Caco-2 (cell line): Measurements from ENCODE around the gene SATB2. TPM values are rescaled to one million over a fixed set of nuclear protein-coding genes. Genes with fewer than 3 reads are reported as not detected.

ENCODE experiments used
- BruUV-seq: library from RNA; stranded (reverse); fragments of 400-500 nt; replicated peaks from 2 replicates; lab custom pipeline; 2021; lab: Mats Ljungman, UMichigan
- CTCF ChIA-PET: fragments of 300-600 bp; sonication (Branson Sonifier 250); formaldehyde crosslinking; loops from one replicate; lab custom pipeline; 2022; ENCODE audit warnings: antibody characterized with exemption; lab: Charles Lee
- POLR2A ChIA-PET: fragments of 300-600 bp; sonication (Branson Sonifier 250); formaldehyde crosslinking; loops from one replicate; lab custom pipeline; 2022; ENCODE audit warnings: antibody characterized with exemption; lab: Charles Lee
- DNase-seq, 2 experiments: peaks; one replicate each; pipeline versions ENCODE4 v3.0.0 to v3.0.0-alpha.2; 2020 to 2022
- H3K27me3 ChIP-seq: replicated peaks from 2 replicates; pipeline ENCODE4 v1.6.0; 2011; ENCODE audit warnings: low read length; ENCODE audit not compliant: control insufficient read depth, insufficient read depth
- H3K36me3 ChIP-seq: 2 replicates; pipeline ENCODE4 v1.5.1; 2011; ENCODE audit warnings: low read length; ENCODE audit not compliant: control insufficient read depth, insufficient read depth
- H3K4me1 ChIP-seq: fragments of 250-450 bp; sonication (Bioruptor Pico); 2 replicates; pipeline ENCODE4 v1.5.1; 2020; ENCODE audit warnings: mild to moderate bottlenecking
- H3K4me3 ChIP-seq: 2 replicates; pipeline ENCODE4 v1.5.1; 2011; ENCODE audit warnings: low read depth, mild to moderate bottlenecking, control low read depth, low read length
- H3K9me3 ChIP-seq: fragments of 250-450 bp; sonication (Bioruptor Pico); 2 replicates; pipeline ENCODE4 v1.5.1; 2020; ENCODE audit warnings: mild to moderate bottlenecking, moderate library complexity
- H3K27ac Mint-ChIP-seq: one replicate; pipeline ENCODE4 v1.8.0; 2022; ENCODE audit warnings: mixed read lengths; ENCODE audit not compliant: unreplicated experiment
- H3K27me3 Mint-ChIP-seq: one replicate; pipeline ENCODE4 v1.8.0; 2022; ENCODE audit warnings: mixed read lengths; ENCODE audit not compliant: insufficient read depth, unreplicated experiment
- H3K36me3 Mint-ChIP-seq: one replicate; pipeline ENCODE4 v1.8.0; 2022; ENCODE audit warnings: mild to moderate bottlenecking, mixed read lengths; ENCODE audit not compliant: insufficient read depth, unreplicated experiment
- H3K4me1 Mint-ChIP-seq: one replicate; pipeline ENCODE4 v1.8.0; 2022; ENCODE audit warnings: low read depth, mixed read lengths; ENCODE audit not compliant: unreplicated experiment
- H3K4me3 Mint-ChIP-seq: one replicate; pipeline ENCODE4 v1.8.0; 2022; ENCODE audit warnings: mild to moderate bottlenecking, moderate library complexity, mixed read lengths; ENCODE audit not compliant: unreplicated experiment
- H3K9me3 Mint-ChIP-seq: one replicate; pipeline ENCODE4 v1.8.0; 2022; ENCODE audit warnings: mixed read lengths; ENCODE audit not compliant: unreplicated experiment
- CTCF ChIP-seq, 2 experiments: fragments of 200-600 bp in 1 of 2; IDR thresholded peaks; 1 replicate in 1 of 2; 2 replicates in 1 of 2; pipeline versions ENCODE4 v1.5.1 to v1.8.0; 2011 to 2022; ENCODE audit warnings: antibody characterized with exemption in 1 of 2, control low read depth in 1 of 2, inconsistent platforms in 1 of 2, low read depth in 1 of 2, low read length in 1 of 2, mild to moderate bottlenecking in 1 of 2, moderate library complexity in 1 of 2; ENCODE audit not compliant: insufficient read depth in 1 of 2, severe bottlenecking in 1 of 2, unreplicated experiment in 1 of 2
- intact Hi-C: fragments of 100-400 bp; cut with micrococcal nuclease; formaldehyde crosslinking; loops from one replicate; pipeline ENCODE4 v1.10.0; 2022; ENCODE audit not compliant: unreplicated experiment
- total RNA-seq: library from RNA; stranded (reverse); gene quantifications from 2 replicates; pipeline ENCODE4 v1.2.3, GENCODE V29; 2022

SATB2 gene
- total RNA-seq, 1 experiment from 2014 or later: 1.1 TPM

DNA sequence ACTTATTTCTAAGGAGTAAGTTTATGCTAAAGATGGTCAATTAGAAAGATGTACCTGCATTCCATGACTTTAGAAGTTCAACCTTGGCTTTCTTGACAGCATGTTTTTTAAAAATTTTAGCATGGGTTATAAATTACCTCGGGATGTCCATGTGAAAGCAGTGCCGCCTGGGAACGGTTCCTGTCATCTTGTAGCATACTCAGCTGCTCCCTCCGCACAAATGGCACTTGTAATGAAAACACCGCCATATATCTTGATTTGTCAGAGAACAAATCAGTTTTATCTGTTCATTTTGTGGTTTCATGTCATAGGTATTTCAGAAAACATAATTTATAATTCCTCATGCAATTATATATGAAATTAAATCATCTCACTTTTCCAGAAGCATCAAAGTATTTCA is 38.3 kb downstream of the SATB2 start:
- no peaks in the 10 kb centered on the region for H3K4me1 Mint-ChIP-seq
- Histone ChIP-seq H3K4me3 (no peak overlapping the region), H3K4me1 (no peaks in the 10 kb centered on the region), H3K27me3 (no peaks in the 10 kb centered on the region), H3K36me3 (no peaks in the 10 kb centered on the region), H3K9me3 (no peaks in the 10 kb centered on the region)
- peaks cover 3% of the 10 kb centered on the region for H3K27me3 Mint-ChIP-seq
- H3K36me3 Mint-ChIP-seq: no peaks in the 10 kb centered on the region
- intact Hi-C loops: no loop called here
- no TSS peak for BruUV-seq
- no peak overlapping the region for H3K4me3 Mint-ChIP-seq
- H3K9me3 Mint-ChIP-seq: no peaks in the 10 kb centered on the region
- ChIA-PET CTCF (no interaction called here), POLR2A (no interaction called here)
- no peak for TF ChIP-seq CTCF (IDR thresholded peaks at IDR 0.05; ENCODE audit: insufficient read depth in 1 of 2, low read depth in 1 of 2, low read length in 1 of 2, severe bottlenecking in 1 of 2, unreplicated experiment in 1 of 2)
- DNase-seq: no peak
- H3K27ac Mint-ChIP-seq: no peak overlapping the region

GRCh38 chr2:199414465-199414864 is 43.3 kb downstream of the SATB2 start:
- peaks cover 5% of the 10 kb centered on the region for H3K27me3 Mint-ChIP-seq
- intact Hi-C loops: no loop called here
- DNase-seq: no peak
- ChIA-PET POLR2A (no interaction called here), CTCF (no interaction called here)
- Histone ChIP-seq H3K4me3 (no peak overlapping the region), H3K4me1 (0 out of 2 replicates have a peak, but pooled peaks cover 7% of the 10 kb centered on the region), H3K9me3 (no peaks in the 10 kb centered on the region), H3K27me3 (no peaks in the 10 kb centered on the region), H3K36me3 (no peaks in the 10 kb centered on the region)
- no peak overlapping the region for H3K4me3 Mint-ChIP-seq
- no peak overlapping the region for H3K27ac Mint-ChIP-seq
- H3K9me3 Mint-ChIP-seq: no peaks in the 10 kb centered on the region
- no TSS peak for BruUV-seq
- peaks cover 15% of the 10 kb centered on the region for H3K4me1 Mint-ChIP-seq
- no peaks in the 10 kb centered on the region for H3K36me3 Mint-ChIP-seq
- TF ChIP-seq CTCF (IDR thresholded peaks at IDR 0.05; ENCODE audit: insufficient read depth in 1 of 2, low read depth in 1 of 2, low read length in 1 of 2, severe bottlenecking in 1 of 2, unreplicated experiment in 1 of 2): no peak

DNA sequence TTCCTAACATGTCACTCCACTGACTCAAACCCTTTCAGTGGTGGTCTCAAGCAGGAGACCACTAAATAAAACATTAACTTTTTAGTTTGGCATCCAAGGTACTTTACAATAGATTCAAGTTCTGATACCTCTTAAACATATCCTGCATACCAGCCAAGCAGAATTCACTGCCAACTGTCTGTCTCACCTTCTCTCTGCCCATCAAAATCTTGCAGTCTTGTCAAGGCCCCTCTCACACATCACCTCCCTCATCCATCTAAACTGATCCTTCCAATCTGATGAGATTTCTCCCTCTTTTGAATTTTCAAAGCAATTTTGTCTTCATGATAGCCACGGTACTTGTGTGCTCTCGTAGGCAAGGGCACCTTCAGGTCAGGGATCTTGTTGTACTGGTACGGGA is 43.7 kb downstream of the SATB2 start:
- no peak overlapping the region for H3K4me3 ChIP-seq
- no peaks in the 10 kb centered on the region for H3K27me3 ChIP-seq
- POLR2A ChIA-PET: no interaction called here
- peaks cover 15% of the 10 kb centered on the region for H3K4me1 Mint-ChIP-seq
- H3K27me3 Mint-ChIP-seq: peaks cover 5% of the 10 kb centered on the region
- no peak for TF ChIP-seq CTCF (IDR thresholded peaks at IDR 0.05; ENCODE audit: insufficient read depth in 1 of 2, low read depth in 1 of 2, low read length in 1 of 2, severe bottlenecking in 1 of 2, unreplicated experiment in 1 of 2)
- CTCF ChIA-PET: no interaction called here
- H3K36me3 Mint-ChIP-seq: no peaks in the 10 kb centered on the region
- no peak overlapping the region for H3K4me3 Mint-ChIP-seq
- no TSS peak for BruUV-seq
- H3K27ac Mint-ChIP-seq: no peak overlapping the region
- H3K9me3 Mint-ChIP-seq: no peaks in the 10 kb centered on the region
- no peaks in the 10 kb centered on the region for H3K9me3 ChIP-seq
- no peaks in the 10 kb centered on the region for H3K36me3 ChIP-seq
- DNase-seq: no peak
- H3K4me1 ChIP-seq: 0 out of 2 replicates have a peak, but pooled peaks cover 7% of the 10 kb centered on the region
- intact Hi-C loops: no loop called here
